ENCODE measurements around the gene PLCG2. TPM values are rescaled to one million over a fixed set of nuclear protein-coding genes. Genes with fewer than 3 reads are reported as not detected.

The PLCG2 gene
- total and polyA plus RNA-seq, 2 experiments from 2014 or later = 2.5 to 5.0 TPM

- Histone ChIP-seq H3K4me1 (ENCODE audit: insufficient read depth) (no peaks in the 10 kb centered on the region), H3K27me3 (no peaks in the 10 kb centered on the region), H3K9me3 (ENCODE audit: low read depth) (no peaks in the 10 kb centered on the region), H3K79me2 (no peaks in the 10 kb centered on the region), H2AFZ (no peak overlapping the region), H3K4me3 (no peak overlapping the region), H3K27ac (no peak overlapping the region), H3K36me3 (replicated peaks; ENCODE audit: insufficient read depth, low read depth) (no peaks in the 10 kb centered on the region), H4K20me1 (ENCODE audit: insufficient read depth, poor library complexity, severe bottlenecking) (no peaks in the 10 kb centered on the region), H3K9me2 (replicated peaks; ENCODE audit: insufficient read depth) (no peaks in the 10 kb centered on the region), H3K4me2 (no peak overlapping the region)
- DNase-seq (ENCODE audit: low spot score) = no peak
- 95% methylated on average over 12 of the region's 12 CpGs for WGBS (ENCODE audit: low lambda C conversion rate, missing lambda C conversion rate)
- TF ChIP-seq EZH2phosphoT487 (IDR thresholded peaks at IDR 0.05; ENCODE audit: low read depth, severe bottlenecking, unreplicated experiment) (no peak), EZH2 (IDR thresholded peaks at IDR 0.05; ENCODE audit: borderline replicate concordance) (no peak), CTCF (IDR thresholded peaks at IDR 0.05; ENCODE audit: poor library complexity) (no peak)
Measured at GRCh38 chr16:81894592-81894991, 115.5 kb downstream of the PLCG2 start.

DNA sequence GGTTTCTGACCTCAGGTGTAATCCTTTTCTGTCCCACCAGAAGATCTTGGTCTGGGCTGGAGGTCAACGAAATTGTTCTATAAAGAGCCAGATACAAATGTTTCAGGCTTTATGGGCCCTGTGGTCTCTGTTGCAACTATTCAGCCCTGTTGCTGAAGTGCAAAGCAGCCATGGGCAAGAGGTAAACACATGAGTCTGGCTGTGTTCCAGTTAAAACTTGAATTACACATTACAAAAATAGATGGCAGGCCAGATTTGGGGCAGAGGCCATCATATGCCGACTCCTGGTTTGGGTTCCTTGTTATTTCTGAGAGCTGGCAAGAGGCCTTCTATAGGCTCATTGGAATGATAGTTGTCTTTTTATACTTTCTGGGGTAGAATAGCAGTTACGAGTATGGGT is 117.8 kb downstream of the PLCG2 start:
- 87% methylated on average over 3 of the region's 3 CpGs for WGBS (ENCODE audit: low lambda C conversion rate, missing lambda C conversion rate)
- Histone ChIP-seq H3K36me3 (replicated peaks; ENCODE audit: insufficient read depth, low read depth) (no peaks in the 10 kb centered on the region), H3K9me3 (ENCODE audit: low read depth) (no peaks in the 10 kb centered on the region), H3K27ac (no peak overlapping the region), H3K4me1 (ENCODE audit: insufficient read depth) (no peaks in the 10 kb centered on the region), H4K20me1 (ENCODE audit: insufficient read depth, poor library complexity, severe bottlenecking) (no peaks in the 10 kb centered on the region), H3K4me3 (no peak overlapping the region), H3K27me3 (no peaks in the 10 kb centered on the region), H3K4me2 (no peak overlapping the region), H3K9me2 (replicated peaks; ENCODE audit: insufficient read depth) (no peaks in the 10 kb centered on the region), H3K79me2 (no peaks in the 10 kb centered on the region), H2AFZ (no peak overlapping the region)
- TF ChIP-seq CTCF (IDR thresholded peaks at IDR 0.05; ENCODE audit: poor library complexity) = no peak
- TF ChIP-seq EZH2phosphoT487 (IDR thresholded peaks at IDR 0.05; ENCODE audit: low read depth, severe bottlenecking, unreplicated experiment) = no peak
- no peak for TF ChIP-seq EZH2 (IDR thresholded peaks at IDR 0.05; ENCODE audit: borderline replicate concordance)
- no peak for DNase-seq (ENCODE audit: low spot score)

DNA sequence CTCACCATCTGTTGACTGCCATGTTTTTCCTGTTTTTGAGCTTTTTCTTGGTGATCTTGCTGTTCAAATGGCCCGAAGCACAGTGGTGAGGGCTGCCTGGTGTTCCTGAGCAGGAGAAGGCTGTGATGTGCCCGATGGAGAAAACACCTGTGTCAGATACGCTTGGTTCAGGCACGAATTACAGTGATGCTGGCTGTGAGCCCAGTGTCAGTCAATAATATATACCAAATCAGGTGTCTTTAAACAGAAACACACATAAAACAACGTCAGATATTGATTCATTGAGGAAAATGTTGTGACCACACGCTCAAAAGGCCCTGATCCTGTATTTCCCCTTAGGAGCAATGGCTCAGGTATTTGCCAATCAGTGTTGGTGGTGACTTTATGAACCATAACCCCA is 120.5 kb downstream of the PLCG2 start:
- Histone ChIP-seq H3K36me3 (replicated peaks; ENCODE audit: insufficient read depth, low read depth) (no peaks in the 10 kb centered on the region), H3K4me1 (ENCODE audit: insufficient read depth) (no peaks in the 10 kb centered on the region), H3K27ac (no peak overlapping the region), H3K79me2 (no peaks in the 10 kb centered on the region), H3K4me3 (no peak overlapping the region), H3K27me3 (no peaks in the 10 kb centered on the region), H4K20me1 (ENCODE audit: insufficient read depth, poor library complexity, severe bottlenecking) (no peaks in the 10 kb centered on the region), H3K9me3 (ENCODE audit: low read depth) (no peaks in the 10 kb centered on the region), H3K9me2 (replicated peaks; ENCODE audit: insufficient read depth) (no peaks in the 10 kb centered on the region), H2AFZ (no peak overlapping the region), H3K4me2 (no peak overlapping the region)
- DNase-seq (ENCODE audit: low spot score) = no peak
- TF ChIP-seq CTCF (IDR thresholded peaks at IDR 0.05; ENCODE audit: poor library complexity) (no peak), EZH2 (IDR thresholded peaks at IDR 0.05; ENCODE audit: borderline replicate concordance) (no peak), EZH2phosphoT487 (IDR thresholded peaks at IDR 0.05; ENCODE audit: low read depth, severe bottlenecking, unreplicated experiment) (no peak)
- WGBS (ENCODE audit: low lambda C conversion rate, missing lambda C conversion rate) = 93% methylated on average over 6 of the region's 6 CpGs

- Histone ChIP-seq H3K4me1 (ENCODE audit: insufficient read depth) (no peaks in the 10 kb centered on the region), H3K9me3 (ENCODE audit: low read depth) (no peaks in the 10 kb centered on the region), H3K27me3 (no peaks in the 10 kb centered on the region), H2AFZ (no peak overlapping the region), H3K4me2 (no peak overlapping the region), H3K4me3 (no peak overlapping the region), H3K79me2 (no peaks in the 10 kb centered on the region), H4K20me1 (ENCODE audit: insufficient read depth, poor library complexity, severe bottlenecking) (no peaks in the 10 kb centered on the region), H3K36me3 (replicated peaks; ENCODE audit: insufficient read depth, low read depth) (no peaks in the 10 kb centered on the region), H3K9me2 (replicated peaks; ENCODE audit: insufficient read depth) (no peaks in the 10 kb centered on the region), H3K27ac (no peak overlapping the region)
- TF ChIP-seq EZH2 (IDR thresholded peaks at IDR 0.05; ENCODE audit: borderline replicate concordance) (no peak), CTCF (IDR thresholded peaks at IDR 0.05; ENCODE audit: poor library complexity) (no peak), EZH2phosphoT487 (IDR thresholded peaks at IDR 0.05; ENCODE audit: low read depth, severe bottlenecking, unreplicated experiment) (no peak)
- no peak for DNase-seq (ENCODE audit: low spot score)
- WGBS (ENCODE audit: low lambda C conversion rate, missing lambda C conversion rate) = 90% methylated on average over 3 of the region's 3 CpGs
Measured at GRCh38 chr16:81900014-81900413, 120.9 kb downstream of the PLCG2 start.
